Stomach (tissue), 9 donors: Measurements from ENCODE around the gene CCDC12. TPM values are rescaled to one million over a fixed set of nuclear protein-coding genes. Genes with fewer than 3 reads are reported as not detected.

Experiments used
- DNase-seq, 2 donors: peaks; one replicate each; pipeline versions ENCODE4 v3.0.0 to v3.0.0-alpha.2; 2013 to 2019
- H3K27ac ChIP-seq, 5 donors: fragments of 200-600 bp in 4 of 5; sonication (generic) in 4 of 5; one replicate each; pipeline ENCODE4 v1.5.1; 2013 to 2019; ENCODE audit warnings: mild to moderate bottlenecking in 1 of 5, moderate library complexity in 1 of 5
- H3K27me3 ChIP-seq, 3 donors: fragments of 200-600 bp; sonication (generic); one replicate each; pipeline ENCODE4 v1.5.1; 2017 to 2019; ENCODE audit warnings: mixed run types in 1 of 3
- H3K36me3 ChIP-seq, 4 donors: fragments of 200-600 bp; sonication (generic); 1 replicate in 3 of 4; 2 replicates in 1 of 4; pipeline ENCODE4 v1.5.1; 2016 to 2019
- H3K4me1 ChIP-seq, 4 donors: fragments of 200-600 bp; sonication (generic); one replicate each; pipeline ENCODE4 v1.5.1; 2016 to 2019
- H3K4me3 ChIP-seq, 4 donors: fragments of 200-600 bp; sonication (generic) in 3 of 4; one replicate each; pipeline ENCODE4 v1.5.1; 2016 to 2019; ENCODE audit warnings: mild to moderate bottlenecking in 1 of 4
- H3K9me3 ChIP-seq, 4 donors: fragments of 200-600 bp; sonication (generic); one replicate each; pipeline ENCODE4 v1.5.1; 2016 to 2019
- EP300 ChIP-seq: sonication (generic); formaldehyde crosslinking; IDR thresholded peaks from one replicate; pipeline ENCODE4 v1.6.1; 2017; ENCODE audit warnings: antibody characterized with exemption
- POLR2A ChIP-seq, 4 donors: fragments of 450-650 bp; IDR thresholded peaks; one replicate each; pipeline ENCODE4 v1.6.1; 2016; ENCODE audit warnings: antibody characterized with exemption in 4 of 4, control low read depth in 2 of 4, mild to moderate bottlenecking in 1 of 4, moderate library complexity in 1 of 4
- POLR2AphosphoS5 ChIP-seq, 3 donors: sonication (generic); formaldehyde crosslinking; IDR thresholded peaks; one replicate each; pipeline ENCODE4 v1.6.1; 2016; ENCODE audit warnings: antibody characterized with exemption in 3 of 3
- WGBS, 5 donors: extraction: QIAGEN DNeasy Blood & Tissue Kit in 3 of 5; methylation state at CpG; one replicate each; pipeline versions ENCODE4 v1.1.5 to v1.1.7; 2013 to 2018; 5-methylcytosine and 5-hydroxymethylcytosine counted together
- intact Hi-C: fragments of 100-400 bp; cut with DNase I; formaldehyde crosslinking; loops from one replicate; pipeline ENCODE4 v1.15.1; 2023; ENCODE audit warnings: low total_unique reads
- polyA plus RNA-seq, 3 donors: library from polyadenylated mRNA; stranded (reverse); fragments of 200-250 nt; gene quantifications; one replicate each; pipeline ENCODE4 v1.2.3, GENCODE V29; 2013
- total RNA-seq, 5 donors: library from RNA; depleted of rRNA; stranded (reverse); fragments of >200 nt; gene quantifications; one replicate each; pipeline versions ENCODE4 v1.1.0 to v1.2.3, GENCODE V29; 2014 to 2016
- TF ChIP-seq, protein P1 (sequence below), 7 experiments: fragments of 450-650 bp in 4 of 7; fragments of 200-600 bp in 3 of 7; sonication (generic) in 3 of 7; IDR thresholded peaks; one replicate each; pipeline ENCODE4 v1.5.1; 2016 to 2019; ENCODE audit warnings: antibody characterized with exemption in 7 of 7, control low read depth in 2 of 7, mild to moderate bottlenecking in 1 of 7
- donor health status: healthy with polysubstance abuse.
- donor health status: Bipolar disorder and iron deficiency.
- donor health status: healthy.

CCDC12 gene
- total and polyA plus RNA-seq, 8 donors = 2.9 to 88.7 (median 47.1) TPM

DNA sequence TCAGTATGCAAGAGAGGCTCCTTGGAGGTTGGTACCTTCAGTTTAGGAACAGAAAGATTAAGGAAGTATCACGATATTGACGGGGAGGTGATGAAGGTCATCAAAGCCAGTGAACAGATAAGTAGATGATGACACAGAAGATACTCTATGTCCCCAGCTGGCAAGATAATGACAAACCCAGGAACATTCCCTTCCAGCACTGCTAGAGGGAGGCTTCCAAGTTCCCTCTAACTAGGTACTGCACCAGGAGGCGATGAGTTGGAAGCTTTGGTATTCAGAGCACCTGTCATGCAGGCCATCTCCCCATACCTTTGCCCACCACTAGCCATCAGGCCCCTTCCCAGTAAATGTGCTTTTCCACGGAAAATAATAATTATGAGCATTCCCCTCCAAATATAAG, 43.8 kb upstream of the CCDC12 start:
- intact Hi-C loops = no loop called here
- Histone ChIP-seq H3K27ac (no peak overlapping the region), H3K4me1 (peaks cover 18 to 66% (median 43%) of the 10 kb centered on the region in 4 donors), H3K4me3 (no peak overlapping the region), H3K36me3 (peaks cover 8 to 50% (median 45%) of the 10 kb centered on the region in 4 donors), H3K27me3 (no peaks in the 10 kb centered on the region), H3K9me3 (no peaks in the 10 kb centered on the region)
- DNase-seq = no peak
- 85 to 94% (median 89%) methylated on average over 4 of the region's 4 CpGs for WGBS, 5 donors
- TF ChIP-seq EP300 (no peak), POLR2A (IDR thresholded peaks at IDR 0.05) (no peak), POLR2AphosphoS5 (IDR thresholded peaks at IDR 0.05) (no peak)
- TF ChIP-seq, protein P1, sequence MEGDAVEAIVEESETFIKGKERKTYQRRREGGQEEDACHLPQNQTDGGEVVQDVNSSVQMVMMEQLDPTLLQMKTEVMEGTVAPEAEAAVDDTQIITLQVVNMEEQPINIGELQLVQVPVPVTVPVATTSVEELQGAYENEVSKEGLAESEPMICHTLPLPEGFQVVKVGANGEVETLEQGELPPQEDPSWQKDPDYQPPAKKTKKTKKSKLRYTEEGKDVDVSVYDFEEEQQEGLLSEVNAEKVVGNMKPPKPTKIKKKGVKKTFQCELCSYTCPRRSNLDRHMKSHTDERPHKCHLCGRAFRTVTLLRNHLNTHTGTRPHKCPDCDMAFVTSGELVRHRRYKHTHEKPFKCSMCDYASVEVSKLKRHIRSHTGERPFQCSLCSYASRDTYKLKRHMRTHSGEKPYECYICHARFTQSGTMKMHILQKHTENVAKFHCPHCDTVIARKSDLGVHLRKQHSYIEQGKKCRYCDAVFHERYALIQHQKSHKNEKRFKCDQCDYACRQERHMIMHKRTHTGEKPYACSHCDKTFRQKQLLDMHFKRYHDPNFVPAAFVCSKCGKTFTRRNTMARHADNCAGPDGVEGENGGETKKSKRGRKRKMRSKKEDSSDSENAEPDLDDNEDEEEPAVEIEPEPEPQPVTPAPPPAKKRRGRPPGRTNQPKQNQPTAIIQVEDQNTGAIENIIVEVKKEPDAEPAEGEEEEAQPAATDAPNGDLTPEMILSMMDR (IDR thresholded peaks at IDR 0.05) = no peak

DNA sequence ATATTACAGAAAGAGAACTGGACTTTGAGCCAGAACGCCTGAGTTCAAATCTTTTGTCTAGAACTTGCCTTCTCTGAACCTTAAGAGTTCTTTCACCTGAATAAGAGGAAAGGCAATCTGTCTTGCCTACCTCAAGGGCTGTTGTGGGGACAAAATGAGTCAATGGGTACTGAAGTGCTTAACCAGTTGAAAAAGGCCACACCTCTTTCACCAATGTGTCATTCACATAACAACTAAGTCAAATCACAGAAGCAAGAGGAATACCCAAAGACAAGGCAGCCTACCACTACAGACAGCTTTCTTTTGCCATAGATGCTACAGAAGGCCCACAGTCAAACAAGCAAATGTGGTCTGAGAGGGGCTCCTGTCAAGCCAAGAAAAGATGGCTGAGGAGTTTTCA, 42.7 kb upstream of the CCDC12 start:
- H3K36me3 ChIP-seq = peaks cover 8 to 57% (median 54%) of the 10 kb centered on the region in 4 donors
- DNase-seq = no peak
- intact Hi-C loops = no loop called here

DNA sequence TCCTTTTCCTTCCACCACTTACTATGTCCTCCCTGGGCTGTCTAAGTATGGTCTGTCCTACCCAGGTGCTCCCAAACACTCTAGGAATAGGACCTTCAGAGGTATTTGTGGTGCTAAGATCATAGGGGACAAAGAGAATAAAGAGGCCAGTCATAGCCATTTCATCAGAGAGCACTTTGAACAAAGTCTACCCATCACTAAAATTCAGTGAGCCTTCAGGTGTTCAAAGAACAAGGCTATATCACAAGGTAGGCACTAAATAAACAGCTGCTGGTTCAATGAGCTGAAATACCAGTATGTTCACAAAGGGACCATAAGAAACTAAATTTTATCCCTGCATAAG, 41.7 kb upstream of the CCDC12 start:
- Histone ChIP-seq H3K27me3 (no peaks in the 10 kb centered on the region), H3K4me3 (no peak overlapping the region), H3K27ac (peak overlapping the region in 4 of 5 donors; percentile 36 to 61 (median 44)), H3K9me3 (no peaks in the 10 kb centered on the region), H3K4me1 (peaks cover 18 to 59% (median 40%) of the 10 kb centered on the region in 4 donors), H3K36me3 (peaks cover 8 to 64% (median 63%) of the 10 kb centered on the region in 4 donors)
- no peak for DNase-seq
- no peak for TF ChIP-seq POLR2A (IDR thresholded peaks at IDR 0.05)
- no peak for TF ChIP-seq EP300
- TF ChIP-seq, protein P1 (IDR thresholded peaks at IDR 0.05) = no peak
- no peak for TF ChIP-seq POLR2AphosphoS5 (IDR thresholded peaks at IDR 0.05)
- intact Hi-C loops = no loop called here

More for the DNA sequence above, 42.7 kb upstream of the CCDC12 start:
- H3K4me1 ChIP-seq = peaks cover 18 to 55% (median 42%) of the 10 kb centered on the region in 4 donors
- H3K9me3 ChIP-seq = no peaks in the 10 kb centered on the region
- WGBS, 5 donors = 77 to 100% (median 87%) methylated on average over 1 of the region's 1 CpG
- H3K27me3 ChIP-seq = no peaks in the 10 kb centered on the region
- no peak overlapping the region for H3K27ac ChIP-seq
- no peak overlapping the region for H3K4me3 ChIP-seq
- TF ChIP-seq POLR2AphosphoS5 (IDR thresholded peaks at IDR 0.05) (no peak), POLR2A (IDR thresholded peaks at IDR 0.05) (no peak), EP300 (no peak)
- TF ChIP-seq, protein P1 (IDR thresholded peaks at IDR 0.05) = no peak

DNA sequence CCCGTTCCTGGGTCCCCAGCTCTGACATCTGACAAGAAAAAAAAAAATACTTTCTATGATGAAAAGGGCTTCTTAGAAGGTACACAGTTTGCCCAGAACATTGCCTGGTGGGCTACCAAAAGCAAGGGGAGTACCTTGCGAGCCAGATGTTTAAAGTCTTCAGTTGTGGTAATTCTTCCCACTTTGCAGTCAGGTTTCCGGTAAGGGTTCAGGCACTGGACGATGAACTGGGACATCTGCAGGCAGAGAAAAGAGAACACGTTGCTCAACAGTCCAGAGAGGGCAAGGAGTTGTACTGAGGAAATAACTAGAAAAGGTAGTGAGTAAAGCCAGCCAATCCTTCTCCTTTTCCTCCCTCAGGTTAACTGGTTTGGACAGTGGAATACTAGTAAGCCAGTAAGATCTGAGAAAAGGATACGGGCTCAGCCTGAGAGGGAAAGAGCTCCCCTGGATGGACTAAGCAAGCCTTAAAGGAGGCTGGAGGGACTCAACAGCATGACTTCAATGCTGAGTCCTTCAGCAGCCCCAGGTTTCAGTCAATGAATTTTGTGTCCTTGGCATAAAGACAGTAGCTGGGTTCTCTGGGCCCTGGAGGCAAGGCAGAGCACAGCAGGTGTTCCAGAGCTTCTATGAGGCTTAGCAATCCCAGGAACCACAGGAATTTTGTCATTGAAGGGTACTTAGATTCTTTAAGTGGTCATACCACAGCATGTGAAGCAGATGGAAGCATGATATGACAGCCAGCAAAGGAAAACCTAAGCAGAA, 41.1 kb upstream of the CCDC12 start:
- no peaks in the 10 kb centered on the region for H3K9me3 ChIP-seq
- intact Hi-C loops = no loop called here
- 81 to 83% (median 83%) methylated on average over 6 of the region's 6 CpGs for WGBS, 5 donors
- DNase-seq = no peak
- peaks cover 16 to 59% (median 35%) of the 10 kb centered on the region in 4 donors for H3K4me1 ChIP-seq
- H3K27me3 ChIP-seq = no peaks in the 10 kb centered on the region
- TF ChIP-seq EP300 (no peak), POLR2AphosphoS5 (IDR thresholded peaks at IDR 0.05) (no peak), POLR2A (IDR thresholded peaks at IDR 0.05) (no peak)
- TF ChIP-seq, protein P1 (IDR thresholded peaks at IDR 0.05) = no peak
- H3K36me3 ChIP-seq = peaks cover 8 to 69% (median 67%) of the 10 kb centered on the region in 4 donors
- no peak overlapping the region for H3K4me3 ChIP-seq
- H3K27ac ChIP-seq = peak overlapping the region in 4 of 5 donors; percentile 36 to 61 (median 44)
